OCI-LY7 (cell line): ENCODE measurements around the gene HHEX.

Experiments
- EZH2phosphoT487 ChIP-seq: fragments of 200-600 bp; sonication (generic); IDR thresholded peaks from 2 replicates; pipeline ENCODE4 v1.6.1; 2018; ENCODE audit warnings: low read depth, borderline replicate concordance, mild to moderate bottlenecking, mixed run types, antibody characterized with exemption, low read length, moderate library complexity, mixed read lengths
- TF ChIP-seq, protein P1 (sequence below): fragments of 200-600 bp; sonication (generic); conservative IDR thresholded peaks from 2 replicates; pipeline ENCODE4 v1.5.1; 2014; ENCODE audit warnings: mild to moderate bottlenecking, antibody characterized with exemption, low read length, moderate library complexity, mixed read lengths

DNA sequence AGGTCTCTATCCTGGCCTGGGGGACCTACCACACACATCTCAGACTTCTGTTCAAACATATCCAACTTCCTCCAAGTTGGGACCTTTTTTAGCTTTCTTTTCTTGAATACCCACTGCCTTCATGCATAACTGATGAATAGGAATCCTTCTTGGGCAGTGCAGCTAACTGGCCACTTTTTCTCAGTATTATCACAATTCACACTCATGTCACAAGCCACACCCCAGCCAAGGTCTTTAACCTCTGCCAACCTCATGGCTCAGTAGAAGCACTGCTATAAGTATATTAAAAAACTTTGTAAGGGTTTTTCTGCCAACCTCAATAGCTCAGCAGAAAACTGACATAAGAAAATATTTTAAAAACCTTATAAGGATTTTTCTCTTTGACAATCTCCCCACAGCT is 44.5 kb downstream of the HHEX start:
- TF ChIP-seq, protein P1, sequence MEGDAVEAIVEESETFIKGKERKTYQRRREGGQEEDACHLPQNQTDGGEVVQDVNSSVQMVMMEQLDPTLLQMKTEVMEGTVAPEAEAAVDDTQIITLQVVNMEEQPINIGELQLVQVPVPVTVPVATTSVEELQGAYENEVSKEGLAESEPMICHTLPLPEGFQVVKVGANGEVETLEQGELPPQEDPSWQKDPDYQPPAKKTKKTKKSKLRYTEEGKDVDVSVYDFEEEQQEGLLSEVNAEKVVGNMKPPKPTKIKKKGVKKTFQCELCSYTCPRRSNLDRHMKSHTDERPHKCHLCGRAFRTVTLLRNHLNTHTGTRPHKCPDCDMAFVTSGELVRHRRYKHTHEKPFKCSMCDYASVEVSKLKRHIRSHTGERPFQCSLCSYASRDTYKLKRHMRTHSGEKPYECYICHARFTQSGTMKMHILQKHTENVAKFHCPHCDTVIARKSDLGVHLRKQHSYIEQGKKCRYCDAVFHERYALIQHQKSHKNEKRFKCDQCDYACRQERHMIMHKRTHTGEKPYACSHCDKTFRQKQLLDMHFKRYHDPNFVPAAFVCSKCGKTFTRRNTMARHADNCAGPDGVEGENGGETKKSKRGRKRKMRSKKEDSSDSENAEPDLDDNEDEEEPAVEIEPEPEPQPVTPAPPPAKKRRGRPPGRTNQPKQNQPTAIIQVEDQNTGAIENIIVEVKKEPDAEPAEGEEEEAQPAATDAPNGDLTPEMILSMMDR: no peak
- no peak for TF ChIP-seq EZH2phosphoT487
